Stimulated activated CD4-positive, alpha-beta T cell treated with anti-CD3 and anti-CD28 coated beads, Interleukin-1b, Interleukin-23, amount 100 ng/mL, for 4 hours (primary cell): ENCODE results near the gene THRA.

Experiments used
- DNase-seq, 2 donors: peaks; one replicate each; pipeline ENCODE4 v3.0.0-alpha.2; 2020; ENCODE audit warnings: low read depth in 2 of 2

Gene THRA

GRCh38 chr17:40026816-40027613 lies 35.8 kb upstream of the THRA start:
- DNase-seq = peak; percentile 61 to 68

GRCh38 chr17:40027614-40028012 lies 35.2 kb upstream of the THRA start:
- DNase-seq = no peak

- no peak for DNase-seq
Observed at GRCh38 chr17:40028595-40028994, 34.2 kb upstream of the THRA start.

GRCh38 chr17:40031706-40032105 lies 31.1 kb upstream of the THRA start:
- DNase-seq = no peak

GRCh38 chr17:40032322-40033320 lies 30.1 kb upstream of the THRA start:
- DNase-seq = no peak

- DNase-seq = no peak
Observed at GRCh38 chr17:40033339-40033738, 29.4 kb upstream of the THRA start.

- no peak for DNase-seq
Observed at GRCh38 chr17:40034426-40035161, 28.2 kb upstream of the THRA start.

GRCh38 chr17:40035162-40035559 lies 27.6 kb upstream of the THRA start:
- DNase-seq = no peak

GRCh38 chr17:40038882-40039513 lies 23.8 kb upstream of the THRA start:
- DNase-seq = no peak

GRCh38 chr17:40041196-40041595 lies 21.6 kb upstream of the THRA start:
- DNase-seq = no peak

- no peak for DNase-seq
Observed at GRCh38 chr17:40056379-40057015, 6.3 kb upstream of the THRA start.

GRCh38 chr17:40058186-40058784 lies 4.5 kb upstream of the THRA start:
- DNase-seq = no peak

GRCh38 chr17:40058865-40059264 lies 3.9 kb upstream of the THRA start:
- no peak for DNase-seq

- no peak for DNase-seq
Observed at GRCh38 chr17:40059729-40060475, 2.9 kb upstream of the THRA start.

GRCh38 chr17:40060887-40061608 lies 1.7 kb upstream of the THRA start:
- DNase-seq = no peak

- DNase-seq = no peak
Observed at GRCh38 chr17:40061609-40062038, 1.1 kb upstream of the THRA start.

GRCh38 chr17:40063187-40063771 lies 514 bp downstream of the THRA start:
- DNase-seq = no peak

- DNase-seq = no peak
Observed at GRCh38 chr17:40063901-40064531, 1.3 kb downstream of the THRA start.
